Stimulated activated naive B cell treated with anti-CD40 and anti-IgM and Interleukin-4, amounts not matched to agents 10 μg/mL and 1 μg/mL and 100 μg/mL, for 72 hours (primary cell): Measurements from ENCODE around the gene ATG9A.

ENCODE experiments used
- ATAC-seq, 2 donors: fragments of 150-1000 bp; cut with Tn5 transposase; replicated peaks; 2 replicates each; pipeline ENCODE4 v1.10.0; 2021; ENCODE audit warnings: moderate library complexity in 1 of 2
- DNase-seq: peaks from one replicate; pipeline ENCODE4 v3.0.0; 2021
- H3K27ac Mint-ChIP-seq: one replicate; pipeline ENCODE4 v1.8.0; 2022; ENCODE audit warnings: mild to moderate bottlenecking, mixed read lengths
- H3K27me3 Mint-ChIP-seq, 2 donors: one replicate each; pipeline ENCODE4 v1.8.0; 2022; ENCODE audit warnings: mixed read lengths in 2 of 2
- H3K36me3 Mint-ChIP-seq, 2 donors: one replicate each; pipeline ENCODE4 v1.8.0; 2022; ENCODE audit warnings: mixed read lengths in 2 of 2, mild to moderate bottlenecking in 1 of 2
- H3K4me1 Mint-ChIP-seq, 2 donors: one replicate each; pipeline ENCODE4 v1.8.0; 2022; ENCODE audit warnings: mixed read lengths in 2 of 2, mild to moderate bottlenecking in 1 of 2
- H3K4me3 Mint-ChIP-seq, 2 donors: one replicate each; pipeline ENCODE4 v1.8.0; 2022; ENCODE audit warnings: mild to moderate bottlenecking in 2 of 2, mixed read lengths in 2 of 2, moderate library complexity in 1 of 2
- H3K9me3 Mint-ChIP-seq, 2 donors: one replicate each; pipeline ENCODE4 v1.8.0; 2022; ENCODE audit warnings: mixed read lengths in 2 of 2, mild to moderate bottlenecking in 1 of 2

The ATG9A gene

GRCh38 chr2:219175928-219176817 is 53.3 kb downstream of the ATG9A start:
- Mint-ChIP-seq H3K4me1 (peaks cover 58 to 73% of the 10 kb centered on the region in 2 donors), H3K27me3 (no peaks in the 10 kb centered on the region)

GRCh38 chr2:219175486-219175885 is 54.0 kb downstream of the ATG9A start:
- Mint-ChIP-seq H3K27ac (peak overlapping the region; percentile 99), H3K27me3 (no peaks in the 10 kb centered on the region)

More at GRCh38 chr2:219175928-219176817, 53.3 kb downstream of the ATG9A start:
- ATAC-seq (peak; percentile 72 to 76), DNase-seq (peak; percentile 78)
- Mint-ChIP-seq H3K4me3 (peak overlapping the region; percentile 89 to 95), H3K36me3 (peaks cover 35 to 61% of the 10 kb centered on the region in 2 donors), H3K27ac (peak overlapping the region; percentile 99), H3K9me3 (no peaks in the 10 kb centered on the region)

DNA sequence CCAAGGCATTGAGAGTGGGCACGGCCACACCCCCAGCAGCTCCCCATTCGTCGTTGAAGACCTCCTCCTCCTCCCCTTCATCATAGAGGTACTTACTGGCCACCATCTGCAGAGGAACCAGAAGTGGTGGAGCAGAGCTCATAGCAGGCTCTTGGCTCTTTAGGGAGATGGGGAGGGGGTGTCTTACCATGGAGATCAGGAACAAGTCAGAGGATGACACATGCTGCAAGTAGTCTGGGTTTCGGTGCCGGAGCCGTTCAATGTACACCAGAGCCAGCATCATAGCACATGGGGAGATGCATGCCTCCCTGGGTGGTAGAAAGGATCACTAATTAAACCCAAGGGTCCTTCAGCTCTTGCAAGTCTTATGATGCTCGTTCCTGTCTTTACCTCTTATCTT is 54.6 kb downstream of the ATG9A start:
- H3K9me3 Mint-ChIP-seq = no peaks in the 10 kb centered on the region
- H3K27me3 Mint-ChIP-seq = no peaks in the 10 kb centered on the region
- H3K27ac Mint-ChIP-seq = peak overlapping the region; percentile 61
- peaks cover 34 to 57% of the 10 kb centered on the region in 2 donors for H3K36me3 Mint-ChIP-seq
- peaks cover 51 to 66% of the 10 kb centered on the region in 2 donors for H3K4me1 Mint-ChIP-seq
- no peak for ATAC-seq
- DNase-seq = no peak
- H3K4me3 Mint-ChIP-seq = peak overlapping the region in 1 of 2 donors; percentile 56

More at GRCh38 chr2:219175486-219175885, 54.0 kb downstream of the ATG9A start:
- no peak for ATAC-seq
- Mint-ChIP-seq H3K36me3 (peaks cover 35 to 58% of the 10 kb centered on the region in 2 donors), H3K4me3 (peak overlapping the region; percentile 89 to 95), H3K4me1 (peaks cover 51 to 68% of the 10 kb centered on the region in 2 donors), H3K9me3 (no peaks in the 10 kb centered on the region)
- no peak for DNase-seq

GRCh38 chr2:219174146-219174545 is 55.3 kb downstream of the ATG9A start:
- Mint-ChIP-seq H3K27ac (peak overlapping the region; percentile 61), H3K27me3 (no peaks in the 10 kb centered on the region), H3K4me3 (peak overlapping the region in 1 of 2 donors; percentile 55), H3K9me3 (no peaks in the 10 kb centered on the region), H3K4me1 (peaks cover 47 to 61% of the 10 kb centered on the region in 2 donors), H3K36me3 (peaks cover 35 to 61% of the 10 kb centered on the region in 2 donors)
- ATAC-seq = no peak
- no peak for DNase-seq

DNA sequence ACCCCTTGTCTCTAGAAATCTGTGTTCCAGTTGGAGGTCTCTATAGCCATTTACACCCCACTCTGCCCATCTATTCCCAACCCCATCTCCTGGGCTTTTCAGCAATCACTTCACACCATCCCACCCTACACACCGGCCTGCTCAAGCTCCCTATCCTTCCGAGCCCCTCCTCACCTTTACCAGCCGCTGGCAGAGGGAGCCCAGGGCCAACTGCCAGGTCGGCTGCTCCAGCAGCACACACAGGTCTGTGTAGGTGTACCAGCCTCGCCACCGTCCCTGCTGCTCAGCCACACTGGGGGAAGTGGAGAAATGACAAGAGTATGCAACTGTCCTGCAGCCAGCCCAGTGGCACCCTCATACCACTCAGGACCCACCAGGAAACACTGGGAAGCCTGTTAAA is 56.3 kb downstream of the ATG9A start:
- H3K27me3 Mint-ChIP-seq = no peaks in the 10 kb centered on the region
- peak overlapping the region; percentile 87 for H3K27ac Mint-ChIP-seq
- H3K4me1 Mint-ChIP-seq = peaks cover 43 to 55% of the 10 kb centered on the region in 2 donors
- H3K9me3 Mint-ChIP-seq = no peaks in the 10 kb centered on the region
- ATAC-seq (no peak), DNase-seq (no peak)
- no peak overlapping the region for H3K4me3 Mint-ChIP-seq
- peaks cover 37 to 57% of the 10 kb centered on the region in 2 donors for H3K36me3 Mint-ChIP-seq

GRCh38 chr2:219172231-219173154 is 56.9 kb downstream of the ATG9A start:
- DNase-seq (no peak), ATAC-seq (no peak)
- Mint-ChIP-seq H3K27me3 (no peaks in the 10 kb centered on the region), H3K9me3 (no peaks in the 10 kb centered on the region), H3K27ac (peak overlapping the region; percentile 67), H3K36me3 (peaks cover 44 to 60% of the 10 kb centered on the region in 2 donors), H3K4me3 (no peak overlapping the region), H3K4me1 (peaks cover 43 to 51% of the 10 kb centered on the region in 2 donors)

- Mint-ChIP-seq H3K4me3 (no peak overlapping the region), H3K27ac (peak overlapping the region; percentile 65), H3K36me3 (peaks cover 47 to 64% of the 10 kb centered on the region in 2 donors), H3K9me3 (no peaks in the 10 kb centered on the region), H3K27me3 (no peaks in the 10 kb centered on the region), H3K4me1 (peaks cover 39 to 45% of the 10 kb centered on the region in 2 donors)
- ATAC-seq (peak; percentile 33 to 59), DNase-seq (no peak)
Measured at GRCh38 chr2:219171231-219171651, 58.2 kb downstream of the ATG9A start.

DNA sequence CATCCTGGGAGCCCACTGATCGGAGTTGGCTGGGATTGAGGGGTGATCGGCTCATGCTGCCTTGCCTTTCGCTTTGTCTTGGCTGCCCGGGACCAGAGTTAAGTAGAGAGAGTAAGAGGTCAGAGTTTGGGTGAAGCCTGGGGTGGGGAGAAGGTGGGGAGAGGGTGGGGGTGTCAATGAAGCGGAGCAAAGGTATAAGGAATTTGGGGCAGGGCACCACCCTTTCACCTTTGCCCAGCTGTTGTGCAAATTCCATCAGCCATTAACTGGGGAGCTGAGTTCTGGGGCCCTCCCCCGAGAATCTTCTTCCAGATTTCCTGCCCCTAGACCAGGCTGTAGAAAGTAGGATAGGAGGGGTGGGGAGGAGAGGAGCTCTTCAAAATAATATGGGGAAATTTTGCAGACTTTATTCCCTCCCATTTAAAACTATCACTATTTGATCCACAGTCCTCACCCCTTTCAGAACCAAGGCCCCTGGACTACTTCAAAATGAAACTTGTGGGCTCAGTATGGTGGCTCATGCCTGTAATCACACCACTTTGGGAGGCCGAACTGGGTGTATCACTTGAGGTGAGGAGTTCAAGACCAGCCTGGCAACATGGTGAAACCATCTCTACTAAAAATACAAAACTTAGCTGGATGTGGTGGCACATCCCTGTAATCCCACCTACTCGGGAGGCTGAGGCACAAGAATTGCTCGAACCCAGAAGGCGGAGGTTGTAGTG is 59.3 kb downstream of the ATG9A start, which contains the start of gene SLC23A3:
Gene SLC23A3, minus strand, starts transcription at position 100 of the 725 bp plus-strand sequence. Its CDS starts 45 bp downstream, at position 55.
- H3K27ac Mint-ChIP-seq = peak within 1 kb of the TSS; percentile 43
- H3K4me3 Mint-ChIP-seq = peak within 1 kb of the TSS in 1 of 2 donors; percentile 28
- H3K9me3 Mint-ChIP-seq = no peaks in the 10 kb centered on the region
- peaks cover 35 to 39% of the 10 kb centered on the region in 2 donors for H3K4me1 Mint-ChIP-seq
- H3K27me3 Mint-ChIP-seq = no peaks in the 10 kb centered on the region
- peaks cover 49 to 69% of the 10 kb centered on the region in 2 donors for H3K36me3 Mint-ChIP-seq
- DNase-seq (no peak), ATAC-seq (no peak)
